H9 (cell line): Measurements from ENCODE around the gene ZNF423. TPM values are rescaled to one million over a fixed set of nuclear protein-coding genes. Genes with fewer than 3 reads are reported as not detected.

ENCODE experiments used
- DNase-seq: peaks from one replicate; pipeline ENCODE4 v3.0.0-alpha.2; 2017
- H2AFZ ChIP-seq: one replicate; pipeline ENCODE4 v1.6.1; 2013; ENCODE audit warnings: mild to moderate bottlenecking, low read length, control low read depth, moderate library complexity
- H2AK5ac ChIP-seq: 2 replicates; pipeline ENCODE4 v1.6.1; 2013; ENCODE audit warnings: low read length, control low read depth, mixed read lengths; ENCODE audit not compliant: insufficient read length
- H2BK120ac ChIP-seq: one replicate; pipeline ENCODE4 v1.6.1; 2013; ENCODE audit warnings: low read depth, mild to moderate bottlenecking, low read length, control low read depth, inconsistent platforms; ENCODE audit not compliant: poor library complexity, severe bottlenecking
- H2BK12ac ChIP-seq: 2 replicates; pipeline ENCODE4 v1.6.1; 2013; ENCODE audit warnings: low read length, control low read depth, mixed read lengths, low read depth; ENCODE audit not compliant: insufficient read length
- H2BK15ac ChIP-seq: 2 replicates; pipeline ENCODE4 v1.6.1; 2013; ENCODE audit warnings: low read depth, low read length, control low read depth
- H2BK20ac ChIP-seq: one replicate; pipeline ENCODE4 v1.6.1; 2013; ENCODE audit warnings: low read depth, mild to moderate bottlenecking, low read length, control low read depth, inconsistent platforms; ENCODE audit not compliant: poor library complexity, severe bottlenecking
- H2BK5ac ChIP-seq: 2 replicates; pipeline ENCODE4 v1.6.1; 2013; ENCODE audit warnings: low read length, control low read depth, mixed read lengths; ENCODE audit not compliant: insufficient read length
- H3K14ac ChIP-seq: 2 replicates; pipeline ENCODE4 v1.6.1; 2013; ENCODE audit warnings: low read length, control low read depth; ENCODE audit not compliant: insufficient read depth
- H3K18ac ChIP-seq: 2 replicates; pipeline ENCODE4 v1.6.1; 2013; ENCODE audit warnings: low read depth, mild to moderate bottlenecking, mixed read lengths, low read length, control low read depth; ENCODE audit not compliant: insufficient read length
- H3K23ac ChIP-seq: 2 replicates; pipeline ENCODE4 v1.6.1; 2013; ENCODE audit warnings: low read length, control low read depth, mixed read lengths, low read depth; ENCODE audit not compliant: insufficient read length
- H3K23me2 ChIP-seq: 2 replicates; pipeline ENCODE4 v1.6.1; 2013; ENCODE audit warnings: low read depth, mild to moderate bottlenecking, mixed read lengths, low read length, control low read depth; ENCODE audit not compliant: insufficient read length, poor library complexity, severe bottlenecking
- H3K27ac ChIP-seq: 2 replicates; pipeline ENCODE4 v1.5.1; 2013; ENCODE audit warnings: low read length, control low read depth, mixed read lengths, low read depth; ENCODE audit not compliant: insufficient read length
- H3K27me3 ChIP-seq: 2 replicates; pipeline ENCODE4 v1.6.1; 2013; ENCODE audit warnings: low read length, control low read depth, inconsistent platforms; ENCODE audit not compliant: insufficient read depth
- H3K4ac ChIP-seq: 2 replicates; pipeline ENCODE4 v1.6.1; 2013; ENCODE audit warnings: low read depth, mild to moderate bottlenecking, control low read depth, inconsistent platforms, low read length, moderate library complexity
- H3K4me1 ChIP-seq: 2 replicates; pipeline ENCODE4 v1.6.1; 2013; ENCODE audit warnings: low read length, control low read depth, inconsistent platforms; ENCODE audit not compliant: insufficient read depth
- H3K4me2 ChIP-seq: 2 replicates; pipeline ENCODE4 v1.6.1; 2013; ENCODE audit warnings: low read length, control low read depth, mixed read lengths; ENCODE audit not compliant: insufficient read length, insufficient read depth
- H3K56ac ChIP-seq: 2 replicates; pipeline ENCODE4 v1.6.1; 2013; ENCODE audit warnings: low read depth, mild to moderate bottlenecking, mixed read lengths, low read length, control low read depth; ENCODE audit not compliant: insufficient read length
- H3K79me1 ChIP-seq: 2 replicates; pipeline ENCODE4 v1.6.1; 2013; ENCODE audit warnings: low read depth, mild to moderate bottlenecking, moderate library complexity, low read length, control low read depth, inconsistent platforms; ENCODE audit not compliant: insufficient read depth, poor library complexity, severe bottlenecking
- H3K79me2 ChIP-seq: 2 replicates; pipeline ENCODE4 v1.6.1; 2013; ENCODE audit warnings: low read length, control low read depth, inconsistent platforms; ENCODE audit not compliant: insufficient read depth
- H3K9ac ChIP-seq: 2 replicates; pipeline ENCODE4 v1.6.1; 2013; ENCODE audit warnings: low read length, control low read depth, mixed read lengths; ENCODE audit not compliant: insufficient read length; ENCODE audit errors: extremely low read depth
- H3K9me3 ChIP-seq: one replicate; pipeline ENCODE4 v1.6.1; 2013; ENCODE audit warnings: low read depth, low read length, inconsistent platforms; ENCODE audit not compliant: control insufficient read depth
- H3T11ph ChIP-seq: one replicate; pipeline ENCODE4 v1.6.1; 2013; ENCODE audit warnings: mild to moderate bottlenecking, low read length, control low read depth, inconsistent platforms
- H4K20me1 ChIP-seq: one replicate; pipeline ENCODE4 v1.6.1; 2013; ENCODE audit not compliant: control insufficient read depth, insufficient read length, insufficient read depth
- H4K5ac ChIP-seq: 2 replicates; pipeline ENCODE4 v1.6.1; 2013; ENCODE audit warnings: low read depth, mild to moderate bottlenecking, mixed read lengths, low read length, control low read depth; ENCODE audit not compliant: insufficient read length
- H4K8ac ChIP-seq: replicated peaks from 2 replicates; pipeline ENCODE4 v1.6.1; 2013; ENCODE audit warnings: low read length, control low read depth, mixed read lengths, low read depth; ENCODE audit not compliant: insufficient read length
- H4K91ac ChIP-seq: 2 replicates; pipeline ENCODE4 v1.6.1; 2013; ENCODE audit warnings: low read depth, mild to moderate bottlenecking, moderate library complexity, mixed read lengths, low read length, control low read depth; ENCODE audit not compliant: insufficient read length
- H3K27ac Mint-ChIP-seq, 3 experiments: 2 replicates in 2 of 3; 3 replicates in 1 of 3; pipeline ENCODE4 v1.8.0; 2020 to 2021; ENCODE audit warnings: mixed read lengths in 3 of 3, mild to moderate bottlenecking in 1 of 3, moderate library complexity in 1 of 3
- H3K27me3 Mint-ChIP-seq: 2 replicates; pipeline ENCODE4 v1.8.0; 2021; ENCODE audit warnings: low read depth, mild to moderate bottlenecking, moderate library complexity, mixed read lengths
- H3K36me3 Mint-ChIP-seq, 3 experiments: 2 replicates in 2 of 3; 3 replicates in 1 of 3; pipeline ENCODE4 v1.8.0; 2020 to 2021; ENCODE audit warnings: low read depth in 3 of 3, mixed read lengths in 3 of 3; ENCODE audit not compliant: insufficient read depth in 1 of 3
- H3K4me1 Mint-ChIP-seq, 2 experiments: 2 replicates each; pipeline ENCODE4 v1.8.0; 2020; ENCODE audit warnings: mixed read lengths in 2 of 2
- H3K4me3 Mint-ChIP-seq, 2 experiments: 2 replicates in 1 of 2; 3 replicates in 1 of 2; pipeline ENCODE4 v1.8.0; 2020 to 2021; ENCODE audit warnings: mild to moderate bottlenecking in 2 of 2, mixed read lengths in 2 of 2, moderate library complexity in 1 of 2
- H3K9me3 Mint-ChIP-seq, 2 experiments: 2 replicates in 1 of 2; 3 replicates in 1 of 2; pipeline ENCODE4 v1.8.0; 2020; ENCODE audit warnings: mild to moderate bottlenecking in 2 of 2, mixed read lengths in 2 of 2, moderate library complexity in 1 of 2
- CTCF ChIP-seq: fragments of 200-600 bp; sonication (generic); conservative IDR thresholded peaks from 3 replicates; pipeline ENCODE4 v1.8.0; 2021; ENCODE audit warnings: antibody characterized with exemption, mild to moderate bottlenecking
- WGBS: extraction: QIAGEN DNeasy Blood & Tissue Kit; methylation state at CpG from one replicate; pipeline ENCODE4 v1.1.7; 2013; ENCODE audit warnings: missing lambda C conversion rate, low lambda C conversion rate, mixed read lengths; ENCODE audit not compliant: insufficient read length; ENCODE audit errors: extremely low coverage; 5-methylcytosine and 5-hydroxymethylcytosine counted together
- total RNA-seq: library from RNA; stranded (reverse); gene quantifications from 2 replicates; pipeline ENCODE4 v1.2.1, GENCODE V29; 2021

Gene ZNF423
- total RNA-seq, 1 experiment from 2014 or later, result 51.5 TPM

DNA sequence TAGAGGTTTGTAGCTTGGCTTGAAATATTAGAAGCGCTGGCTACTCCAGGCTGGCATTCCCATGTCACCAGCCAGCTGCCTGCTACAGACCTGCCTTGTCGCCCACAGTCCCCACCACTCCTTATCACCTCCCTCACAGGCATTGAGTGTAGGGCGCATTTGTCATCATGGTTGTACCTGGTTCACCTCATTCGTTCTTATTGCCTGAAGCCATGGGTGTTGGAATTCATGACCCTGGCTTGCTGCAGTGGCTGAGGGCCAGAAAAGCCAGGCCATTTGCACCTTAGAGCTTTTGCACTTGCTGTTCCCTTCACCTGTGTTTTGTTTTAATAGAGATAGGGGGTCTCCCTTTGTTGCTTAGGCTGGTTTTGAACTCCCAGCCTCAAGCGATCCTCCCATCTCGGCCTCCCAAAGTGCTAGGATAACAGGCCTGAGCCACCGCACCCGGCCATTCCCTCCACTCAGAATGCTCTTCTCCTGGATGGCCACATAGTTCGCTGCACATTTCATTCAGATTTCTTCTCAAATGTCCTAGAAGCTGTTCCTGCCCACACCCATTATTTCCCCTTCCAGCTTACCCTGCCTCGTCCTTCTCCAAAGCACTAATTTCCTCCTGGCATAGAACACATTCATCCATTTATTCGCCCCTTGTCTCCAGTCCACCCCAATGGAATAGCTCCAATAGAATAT lies 384.7 kb downstream of the ZNF423 start:
- no peak overlapping the region for H2BK120ac ChIP-seq
- H4K5ac ChIP-seq, result no peak overlapping the region
- H3K23ac ChIP-seq, result no peak overlapping the region
- peaks cover 10% of the 10 kb centered on the region for H3K27me3 Mint-ChIP-seq
- no peak overlapping the region for H3K4ac ChIP-seq
- H3K4me3 Mint-ChIP-seq, result no peak overlapping the region
- no peak overlapping the region for H2BK20ac ChIP-seq
- no peaks in the 10 kb centered on the region for H3K23me2 ChIP-seq
- H2BK5ac ChIP-seq, result no peak overlapping the region
- H3K14ac ChIP-seq, result no peak overlapping the region
- H3K9ac ChIP-seq, result no peak overlapping the region
- H3K18ac ChIP-seq, result no peak overlapping the region
- no peaks in the 10 kb centered on the region for H3K79me1 ChIP-seq
- H3K4me1 Mint-ChIP-seq, result peaks cover 0 to 4% of the 10 kb centered on the region in 2 experiments; a peak in 2 of 4 replicates
- no peaks in the 10 kb centered on the region for H3K9me3 ChIP-seq
- no peaks in the 10 kb centered on the region; the same call in 1 of the 2 replicates for H3K27me3 ChIP-seq
- no peak overlapping the region for H4K8ac ChIP-seq
- no peaks in the 10 kb centered on the region for H3K36me3 Mint-ChIP-seq
- TF ChIP-seq CTCF, result no peak
- no peaks in the 10 kb centered on the region for H3K79me2 ChIP-seq
- H2AFZ ChIP-seq, result no peak overlapping the region
- H3K27ac Mint-ChIP-seq, result no peak overlapping the region
- H3K9me3 Mint-ChIP-seq, result no peaks in the 10 kb centered on the region
- no peak overlapping the region for H2BK15ac ChIP-seq
- H4K20me1 ChIP-seq, result no peaks in the 10 kb centered on the region
- H3K4me1 ChIP-seq, result no peaks in the 10 kb centered on the region
- no peak overlapping the region for H3K56ac ChIP-seq
- DNase-seq, result peak; percentile 9
- WGBS, result no CpG with 5 or more reads among the region's 11 CpGs
- H2AK5ac ChIP-seq, result no peak overlapping the region
- H3K4me2 ChIP-seq, result no peak overlapping the region
- H3K27ac ChIP-seq, result no peak overlapping the region
- H2BK12ac ChIP-seq, result no peak overlapping the region
- H3T11ph ChIP-seq, result no peak overlapping the region
- H4K91ac ChIP-seq, result no peak overlapping the region
